Urinary bladder (tissue), 4 donors: ENCODE measurements around the gene HARS1. TPM values are rescaled to one million over a fixed set of nuclear protein-coding genes. Genes with fewer than 3 reads are reported as not detected.
A peak's percentile ranks its signal among the peaks of the same experiment; 100 is the strongest.
"Not testable (repeated sequence)": the region's sequence is repeated elsewhere in the genome, so short reads cannot be mapped to it uniquely, and the experiment has no call there.

ENCODE experiments used
- DNase-seq: peaks from one replicate; pipeline ENCODE4 v3.0.0-alpha.2; 2015; ENCODE audit errors: extremely low spot score
- H3K27ac ChIP-seq: one replicate; pipeline ENCODE4 v1.5.1; 2013; ENCODE audit warnings: low read depth, mild to moderate bottlenecking, moderate library complexity
- H3K36me3 ChIP-seq: one replicate; pipeline ENCODE4 v1.6.1; 2013; ENCODE audit warnings: mild to moderate bottlenecking, moderate library complexity; ENCODE audit not compliant: insufficient read depth
- H3K4me1 ChIP-seq: one replicate; pipeline ENCODE4 v1.6.1; 2013; ENCODE audit warnings: mild to moderate bottlenecking, moderate library complexity; ENCODE audit not compliant: insufficient read depth
- H3K4me3 ChIP-seq: one replicate; pipeline ENCODE4 v1.5.1; 2013; ENCODE audit warnings: low read depth, low read length
- WGBS: extraction: QIAGEN DNeasy Blood & Tissue Kit; methylation state at CpG from one replicate; pipeline ENCODE4 v1.1.7; 2013; 5-methylcytosine and 5-hydroxymethylcytosine counted together
- polyA plus RNA-seq: library from polyadenylated mRNA; stranded (reverse); fragments of 200-250 nt; gene quantifications from one replicate; pipeline ENCODE4 v1.2.3, GENCODE V29; 2013
- total RNA-seq: library from RNA; depleted of rRNA; stranded (reverse); fragments of >200 nt; gene quantifications from one replicate; pipeline ENCODE4 v1.2.3, GENCODE V29; 2014
- donor health status: healthy with polysubstance abuse.
- donor health status: healthy.

Gene HARS1
- total and polyA plus RNA-seq, 2 donors: 31.9 to 50.5 TPM

DNA sequence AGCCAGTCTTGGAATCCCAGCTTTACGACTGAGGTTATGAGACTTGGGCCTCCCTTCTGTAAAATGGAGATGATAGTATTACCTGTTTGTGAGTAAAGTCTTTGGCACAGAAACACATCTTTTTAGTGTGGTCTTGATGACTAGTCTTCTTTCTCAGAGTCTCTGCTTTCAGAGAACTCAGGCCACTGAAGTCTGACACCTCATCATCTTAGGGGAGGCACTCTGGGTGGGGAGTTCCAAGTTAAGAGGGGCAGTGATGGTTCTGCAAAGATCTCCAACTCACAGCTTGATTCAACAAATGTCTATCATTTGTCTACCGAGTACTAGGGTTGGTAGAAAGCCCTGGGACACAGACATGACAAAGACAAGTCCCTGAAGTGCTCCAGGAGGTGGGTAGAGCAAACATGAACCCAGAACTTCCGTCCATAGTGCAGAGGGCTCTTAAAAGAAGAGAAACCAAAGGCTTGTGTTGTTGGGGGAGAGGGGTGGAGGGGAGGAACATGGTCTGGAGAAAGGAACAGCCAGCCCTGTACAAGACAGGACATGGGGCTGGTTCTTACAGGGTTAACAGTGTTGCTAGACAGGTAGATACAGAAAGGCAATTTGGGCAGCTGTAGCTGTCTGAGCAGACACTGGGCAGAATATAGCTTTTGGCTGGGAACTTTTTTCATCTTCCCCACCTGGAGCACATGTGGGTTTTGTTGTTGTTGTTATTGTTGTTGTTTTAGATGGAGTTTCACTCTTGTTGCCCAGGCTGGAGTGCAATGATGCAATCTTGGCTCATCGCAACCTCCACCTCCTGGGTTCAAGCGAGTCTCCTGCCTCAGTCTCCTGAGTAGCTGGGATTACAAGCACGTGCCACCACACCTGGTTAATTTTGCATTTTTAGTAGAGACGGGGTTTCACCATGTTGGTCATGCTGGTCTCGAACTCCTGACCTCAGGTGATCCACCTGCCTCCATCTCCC is 55.6 kb downstream of the HARS1 start:
- DNase-seq: no peak
- no peak overlapping the region for H3K4me3 ChIP-seq
- WGBS: 91% methylated on average over 8 of the region's 8 CpGs
- no peaks in the 10 kb centered on the region for H3K4me1 ChIP-seq
- H3K36me3 ChIP-seq: no peaks in the 10 kb centered on the region
- no peak overlapping the region for H3K27ac ChIP-seq

- Histone ChIP-seq H3K27ac (no peak overlapping the region), H3K4me3 (no peak overlapping the region), H3K36me3 (no peaks in the 10 kb centered on the region), H3K4me1 (no peaks in the 10 kb centered on the region)
- no peak for DNase-seq
- WGBS: 83% methylated on average over 3 of the region's 3 CpGs
Observed at GRCh38 chr5:140634103-140634502, 57.1 kb downstream of the HARS1 start.

DNA sequence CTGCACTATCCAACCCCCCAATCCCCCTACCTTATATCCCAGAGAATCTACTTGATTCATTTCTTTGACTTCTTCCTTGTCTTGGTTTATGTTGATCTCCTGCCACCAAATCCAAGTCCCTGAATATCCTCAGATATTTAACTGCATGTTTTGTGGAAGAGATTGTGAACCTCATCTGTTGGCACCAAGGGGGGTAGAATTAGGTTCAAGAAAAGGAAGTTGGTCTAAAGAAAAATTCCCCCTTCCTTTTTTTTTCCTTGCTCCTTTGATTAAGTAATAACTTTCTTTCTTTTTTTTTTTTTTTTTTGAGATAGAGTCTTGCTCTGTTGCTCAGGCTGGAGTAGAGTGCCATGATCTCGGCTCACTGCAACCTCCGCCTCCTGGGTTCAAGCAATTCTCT is 57.7 kb downstream of the HARS1 start:
- WGBS: 81% methylated on average over 2 of the region's 2 CpGs
- no peak for DNase-seq
- no peak overlapping the region for H3K4me3 ChIP-seq
- no peaks in the 10 kb centered on the region for H3K4me1 ChIP-seq
- no peaks in the 10 kb centered on the region for H3K36me3 ChIP-seq
- no peak overlapping the region for H3K27ac ChIP-seq

DNA sequence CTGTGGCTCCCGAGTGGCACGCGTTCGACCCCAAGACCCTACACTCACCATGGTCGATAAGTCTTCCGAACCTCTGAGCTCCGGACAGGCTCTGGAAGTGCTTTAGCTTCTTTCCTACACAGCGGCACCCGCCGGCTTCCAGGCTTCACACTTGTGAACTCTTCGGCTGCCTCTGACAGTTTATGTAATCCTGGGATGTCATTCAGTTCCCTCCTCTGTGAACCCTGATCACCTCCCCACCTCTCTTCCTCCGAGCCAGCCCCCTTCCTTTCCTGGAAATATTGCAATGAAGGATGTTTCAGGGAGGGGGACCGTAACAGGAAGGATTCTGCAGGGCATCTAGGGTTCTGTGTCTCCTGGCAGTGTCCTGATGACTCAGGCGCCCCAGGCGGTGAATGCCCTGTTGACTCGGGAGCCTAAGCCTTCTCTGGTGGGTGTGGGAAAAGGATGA is 58.1 kb downstream of the HARS1 start, which contains the start of gene CD14:
CD14 (minus strand) TSS at position 155 of the 451 bp plus-strand sequence; CDS start at position 51, 104 bp downstream.
- Histone ChIP-seq H3K36me3 (no peaks in the 10 kb centered on the region), H3K4me1 (no peaks in the 10 kb centered on the region), H3K27ac (peak within 1 kb of the TSS; percentile 3), H3K4me3 (peak within 1 kb of the TSS; percentile 27)
- DNase-seq: no peak
- 10% methylated on average over 16 of the region's 16 CpGs for WGBS

DNA sequence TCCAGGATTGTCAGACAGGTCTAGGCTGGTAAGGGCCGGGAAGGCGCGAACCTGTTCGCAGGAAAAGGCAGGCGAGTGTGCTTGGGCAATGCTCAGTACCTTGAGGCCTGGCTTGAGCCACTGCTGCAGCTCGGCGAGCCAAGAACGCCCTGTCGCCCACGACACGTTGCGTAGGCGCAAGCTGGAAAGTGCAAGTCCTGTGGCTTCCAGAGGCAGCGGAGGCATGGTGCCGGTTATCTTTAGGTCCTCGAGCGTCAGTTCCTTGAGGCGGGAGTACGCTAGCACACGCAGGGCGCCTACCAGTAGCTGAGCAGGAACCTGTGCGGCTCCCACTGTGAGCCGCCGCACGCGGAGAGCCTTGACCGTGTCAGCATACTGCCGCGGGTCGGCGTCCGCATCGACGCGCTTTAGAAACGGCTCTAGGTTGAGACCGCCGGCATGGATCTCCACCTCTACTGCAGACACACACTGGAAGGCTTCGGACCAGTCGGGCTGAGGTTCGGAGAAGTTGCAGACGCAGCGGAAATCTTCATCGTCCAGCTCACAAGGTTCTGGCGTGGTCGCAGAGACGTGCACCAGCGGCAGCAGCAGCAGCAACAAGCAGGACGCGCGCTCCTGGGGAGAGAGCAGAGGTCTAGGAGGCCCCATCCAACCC is 58.7 kb downstream of the HARS1 start:
- H3K36me3 ChIP-seq: no peaks in the 10 kb centered on the region
- 1% methylated on average over 51 of the region's 51 CpGs for WGBS
- H3K4me1 ChIP-seq: no peaks in the 10 kb centered on the region
- DNase-seq: no peak
- H3K4me3 ChIP-seq: peak overlapping the region; percentile 27
- peak overlapping the region; percentile 3 for H3K27ac ChIP-seq

GRCh38 chr5:140631831-140632365 is 59.3 kb downstream of the HARS1 start:
- DNase-seq: no peak
- WGBS: 12% methylated on average over 36 of the region's 36 CpGs
- Histone ChIP-seq H3K27ac (no peak overlapping the region), H3K36me3 (no peaks in the 10 kb centered on the region), H3K4me3 (peak overlapping the region; percentile 27), H3K4me1 (no peaks in the 10 kb centered on the region)

- Histone ChIP-seq H3K36me3 (no peaks in the 10 kb centered on the region), H3K4me1 (no peaks in the 10 kb centered on the region), H3K27ac (no peak overlapping the region), H3K4me3 (no peak overlapping the region)
- DNase-seq: no peak
- WGBS: 91% methylated on average over 4 of the region's 4 CpGs
Observed at GRCh38 chr5:140631036-140631417, 60.1 kb downstream of the HARS1 start.

DNA sequence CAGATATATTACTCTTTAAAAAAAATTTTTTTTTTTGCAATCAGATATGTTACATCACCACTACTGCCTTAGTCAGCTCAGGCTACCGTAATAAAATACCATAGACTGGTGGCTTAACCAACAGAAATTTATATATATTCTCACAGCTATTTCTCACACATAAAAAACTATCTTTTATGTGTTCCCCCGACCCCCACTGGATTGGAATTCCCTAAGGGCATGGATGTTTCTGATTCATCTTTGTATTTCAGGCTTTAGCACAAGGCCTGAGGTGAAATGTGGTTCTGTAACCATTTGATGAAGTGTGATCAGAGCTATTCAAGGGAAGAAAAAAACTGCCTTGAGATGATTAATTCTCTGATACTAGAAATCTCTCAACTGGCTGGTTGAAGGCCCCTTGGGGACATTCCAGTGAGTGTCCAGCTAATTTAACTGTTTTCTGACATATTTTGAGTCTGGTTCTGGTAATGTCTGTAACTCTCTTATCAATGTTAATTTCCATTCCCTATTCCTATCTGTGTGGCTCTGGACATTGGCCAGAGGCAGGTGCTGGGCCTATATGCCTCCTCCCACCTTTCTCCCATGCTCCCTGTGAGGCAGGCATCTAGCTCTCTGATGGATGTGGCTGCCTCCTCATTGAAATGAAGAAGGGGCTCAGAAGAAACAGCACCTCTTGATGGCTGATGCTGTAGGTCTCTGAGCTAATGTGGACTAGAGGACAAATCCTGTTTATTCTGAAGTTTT is 60.7 kb downstream of the HARS1 start:
- H3K4me1 ChIP-seq: no peaks in the 10 kb centered on the region
- no peak overlapping the region for H3K27ac ChIP-seq
- H3K36me3 ChIP-seq: no peaks in the 10 kb centered on the region
- no peak for DNase-seq
- WGBS: 65% methylated on average over 2 of the region's 2 CpGs
- H3K4me3 ChIP-seq: no peak overlapping the region

DNA sequence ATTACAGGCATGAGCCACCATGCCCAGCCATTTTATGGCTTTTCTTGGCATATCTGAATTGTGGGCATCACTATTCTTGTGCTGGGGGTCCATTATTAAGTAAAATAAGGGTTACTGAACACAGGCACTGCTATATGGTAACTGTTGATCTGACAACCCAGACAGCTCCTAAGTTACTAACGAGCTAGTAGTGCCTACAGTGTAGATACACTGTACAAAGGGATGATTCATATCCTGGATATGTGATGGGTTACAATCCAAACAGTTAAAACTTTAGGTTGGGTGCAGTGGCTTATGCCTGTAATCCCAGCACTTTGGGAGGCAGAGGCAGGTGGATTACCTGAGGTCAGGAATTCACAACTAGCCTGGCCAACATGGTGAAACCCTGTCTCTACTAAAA is 62.5 kb downstream of the HARS1 start:
- Histone ChIP-seq H3K27ac (no peak overlapping the region), H3K36me3 (no peaks in the 10 kb centered on the region), H3K4me1 (no peaks in the 10 kb centered on the region), H3K4me3 (no peak overlapping the region)
- 68% methylated on average over 1 of the region's 1 CpG for WGBS
- no peak for DNase-seq

DNA sequence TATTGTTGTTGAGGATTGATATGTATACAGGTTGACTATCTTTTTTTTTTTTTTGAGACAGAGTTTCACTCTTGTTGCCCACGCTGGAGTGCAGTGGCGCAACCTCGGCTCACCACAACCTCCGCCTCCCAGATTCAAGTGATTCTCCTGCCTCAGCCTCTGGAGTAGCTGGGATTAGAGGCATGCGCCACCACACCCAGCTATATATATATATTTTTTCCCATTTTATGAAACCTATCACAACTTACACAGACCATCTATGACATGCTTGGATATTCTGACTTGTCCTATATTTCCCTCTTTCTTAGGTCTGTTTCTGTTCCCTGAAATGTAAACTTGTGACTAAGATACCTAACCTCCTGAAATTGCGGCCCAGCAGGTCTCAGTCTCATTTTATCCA is 63.2 kb downstream of the HARS1 start:
- no peak for DNase-seq
- no peaks in the 10 kb centered on the region for H3K36me3 ChIP-seq
- no peak overlapping the region for H3K4me3 ChIP-seq
- no peaks in the 10 kb centered on the region for H3K4me1 ChIP-seq
- H3K27ac ChIP-seq: no peak overlapping the region
- 93% methylated on average over 6 of the region's 6 CpGs for WGBS

DNA sequence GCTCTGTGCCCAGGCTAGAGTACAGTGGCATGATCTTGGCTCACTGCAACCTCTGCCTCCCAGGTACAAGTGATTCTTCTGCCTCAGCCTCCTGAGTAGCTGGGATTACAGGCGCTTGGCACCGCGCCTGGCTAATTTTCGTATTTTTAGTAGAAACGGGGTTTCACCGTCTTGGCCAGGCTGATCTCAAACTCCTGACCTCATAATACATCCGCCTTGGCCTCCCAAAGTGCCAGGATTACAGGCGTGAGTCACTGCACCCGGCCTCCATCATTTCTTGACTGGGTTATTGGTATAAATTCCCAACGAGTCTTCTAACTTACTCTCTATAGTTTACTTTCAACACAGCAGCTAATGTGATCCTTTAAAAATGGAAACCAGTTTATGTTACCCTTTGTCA is 66.3 kb downstream of the HARS1 start:
- DNase-seq, H3K36me3 ChIP-seq, H3K4me1 ChIP-seq, H3K27ac ChIP-seq, H3K4me3 ChIP-seq: not testable (repeated sequence)
- 85% methylated on average over 10 of the region's 10 CpGs for WGBS
